Measurements from ENCODE around the gene JPH3.

Gene JPH3

GRCh38 chr16:87666919-87667318 lies 64.6 kb downstream of the JPH3 start:
- TF ChIP-seq CTCF (IDR thresholded peaks at IDR 0.05; ENCODE audit: low read length, missing control alignments) = no peak
- DNase-seq (ENCODE audit: low read depth) = no peak
- H3K4me3 ChIP-seq (replicated peaks; ENCODE audit: low read depth, low read length) = no peak overlapping the region

GRCh38 chr16:87667443-87667842 lies 65.1 kb downstream of the JPH3 start:
- DNase-seq (ENCODE audit: low read depth) = no peak
- no peak for TF ChIP-seq CTCF (IDR thresholded peaks at IDR 0.05; ENCODE audit: low read length, missing control alignments)
- no peak overlapping the region for H3K4me3 ChIP-seq (replicated peaks; ENCODE audit: low read depth, low read length)

- DNase-seq (ENCODE audit: low read depth) = no peak
- no peak for TF ChIP-seq CTCF (IDR thresholded peaks at IDR 0.05; ENCODE audit: low read length, missing control alignments)
These were observed 65.6 kb downstream of the JPH3 start for GRCh38 chr16:87667946-87668345.

GRCh38 chr16:87669672-87670071 lies 67.4 kb downstream of the JPH3 start:
- TF ChIP-seq CTCF (IDR thresholded peaks at IDR 0.05; ENCODE audit: low read length, missing control alignments) = no peak
- DNase-seq (ENCODE audit: low read depth) = no peak
- no peak overlapping the region for H3K4me3 ChIP-seq (replicated peaks; ENCODE audit: low read depth, low read length)

More at GRCh38 chr16:87667946-87668345, 65.6 kb downstream of the JPH3 start:
- H3K4me3 ChIP-seq (replicated peaks; ENCODE audit: low read depth, low read length) = no peak overlapping the region

GRCh38 chr16:87671221-87671620 lies 68.9 kb downstream of the JPH3 start:
- no peak for DNase-seq (ENCODE audit: low read depth)
- no peak overlapping the region for H3K4me3 ChIP-seq (replicated peaks; ENCODE audit: low read depth, low read length)
- no peak for TF ChIP-seq CTCF (IDR thresholded peaks at IDR 0.05; ENCODE audit: low read length, missing control alignments)

GRCh38 chr16:87671715-87672270 lies 69.5 kb downstream of the JPH3 start:
- no peak for DNase-seq (ENCODE audit: low read depth)
- no peak for TF ChIP-seq CTCF (IDR thresholded peaks at IDR 0.05; ENCODE audit: low read length, missing control alignments)
- no peak overlapping the region for H3K4me3 ChIP-seq (replicated peaks; ENCODE audit: low read depth, low read length)

GRCh38 chr16:87674419-87674818 lies 72.1 kb downstream of the JPH3 start:
- no peak overlapping the region for H3K4me3 ChIP-seq (replicated peaks; ENCODE audit: low read depth, low read length)
- TF ChIP-seq CTCF (IDR thresholded peaks at IDR 0.05; ENCODE audit: low read length, missing control alignments) = no peak

More at GRCh38 chr16:87674419-87674818, 72.1 kb downstream of the JPH3 start:
- DNase-seq (ENCODE audit: low read depth) = no peak

Measured in fibroblast of pulmonary artery (primary cell).